SK-N-SH (cell line): ENCODE measurements around the gene CDH13. TPM values are rescaled to one million over a fixed set of nuclear protein-coding genes. Genes with fewer than 3 reads are reported as not detected.

Experiments
- CTCF ChIA-PET: fragments of 300-600, 350-600 bp; formaldehyde crosslinking; extraction: SDS; loops from one replicate; lab custom pipeline; 2021; lab: Yijun Ruan, JAX
- POLR2A ChIA-PET: fragments of 350-600 bp; sonication (Branson Sonifier 250); formaldehyde crosslinking; extraction: SDS; loops from one replicate; lab custom pipeline; 2020; ENCODE audit warnings: antibody characterized with exemption, inconsistent platforms; lab: Yijun Ruan, JAX
- DNase-seq: peaks from one replicate; pipeline ENCODE4 v3.0.0; 2012
- H2AFZ ChIP-seq: fragments of 200-600 bp; sonication (generic); 2 replicates; pipeline ENCODE4 v1.8.1; 2016; ENCODE audit warnings: antibody characterized with exemption, mild to moderate bottlenecking, low read depth
- H3F3A ChIP-seq: fragments of 200-600 bp; sonication (generic); replicated peaks from 2 replicates; pipeline ENCODE3; 2016; ENCODE audit warnings: antibody characterized with exemption, mild to moderate bottlenecking; ENCODE audit not compliant: insufficient read depth
- H3K27ac ChIP-seq, 2 experiments: fragments of 200-500 bp in 1 of 2; fragments of 200-600 bp in 1 of 2; sonication (Bioruptor generic) in 1 of 2; sonication (generic), shearing (Covaris generic) in 1 of 2; 2 replicates each; pipeline versions ENCODE4 v1.5.1 to v1.6.1; 2014 to 2016; ENCODE audit warnings: low read depth in 2 of 2, inconsistent platforms in 1 of 2, low read length in 1 of 2, mild to moderate bottlenecking in 1 of 2, mixed read lengths in 1 of 2
- H3K27me3 ChIP-seq: fragments of 200-600 bp; sonication (generic), shearing (Covaris generic); 2 replicates; pipeline ENCODE4 v1.6.1; 2016; ENCODE audit warnings: mixed run types; ENCODE audit not compliant: insufficient read depth
- H3K36me3 ChIP-seq, 2 experiments: fragments of 200-500 bp in 1 of 2; fragments of 200-600 bp in 1 of 2; sonication (Bioruptor generic) in 1 of 2; sonication (generic) in 1 of 2; replicated peaks in 1 of 2; 2 replicates each; pipeline versions ENCODE3 to v1.5.1; 2014 to 2016; ENCODE audit warnings: low read length in 1 of 2, mild to moderate bottlenecking in 1 of 2; ENCODE audit not compliant: insufficient read depth in 2 of 2, control insufficient read depth in 1 of 2
- H3K4me1 ChIP-seq, 2 experiments: fragments of 200-500 bp in 1 of 2; fragments of 200-600 bp in 1 of 2; sonication (Bioruptor generic) in 1 of 2; sonication (generic), shearing (Covaris generic) in 1 of 2; 2 replicates each; pipeline versions ENCODE4 v1.5.1 to v1.6.1; 2014 to 2016; ENCODE audit warnings: low read depth in 1 of 2, low read length in 1 of 2, mixed run types in 1 of 2; ENCODE audit not compliant: insufficient read depth in 2 of 2, control insufficient read depth in 1 of 2
- H3K4me2 ChIP-seq: fragments of 200-600 bp; sonication (generic), shearing (Covaris generic); 2 replicates; pipeline ENCODE4 v1.6.1; 2017; ENCODE audit warnings: mixed run types
- H3K4me3 ChIP-seq, 2 experiments: fragments of 200-500 bp in 1 of 2; fragments of 200-600 bp in 1 of 2; sonication (Bioruptor generic) in 1 of 2; sonication (generic), shearing (Covaris generic) in 1 of 2; 2 replicates each; pipeline versions ENCODE4 v1.5.1 to v1.8.1; 2014 to 2016; ENCODE audit warnings: low read depth in 2 of 2, inconsistent platforms in 1 of 2, low read length in 1 of 2, mild to moderate bottlenecking in 1 of 2, mixed read lengths in 1 of 2, moderate library complexity in 1 of 2
- H3K79me2 ChIP-seq: fragments of 200-600 bp; sonication (generic); 2 replicates; pipeline ENCODE4 v1.8.1; 2017; ENCODE audit warnings: mild to moderate bottlenecking; ENCODE audit not compliant: insufficient read depth
- H3K9ac ChIP-seq: fragments of 200-600 bp; sonication (generic); 2 replicates; pipeline ENCODE4 v1.6.1; 2017; ENCODE audit warnings: mixed run types
- H3K9me2 ChIP-seq: fragments of 200-600 bp; sonication (generic); 2 replicates; pipeline ENCODE4 v1.6.1; 2017; ENCODE audit warnings: mixed run types
- H3K9me3 ChIP-seq: fragments of 200-600 bp; sonication (generic); 2 replicates; pipeline ENCODE4 v1.6.1; 2017; ENCODE audit warnings: mixed run types, mild to moderate bottlenecking, moderate library complexity
- H4K20me1 ChIP-seq: fragments of 200-600 bp; sonication (generic); 2 replicates; pipeline ENCODE4 v1.6.1; 2017; ENCODE audit warnings: mild to moderate bottlenecking, mixed run types; ENCODE audit not compliant: insufficient read depth
- ELF1 ChIP-seq: IDR thresholded peaks from 2 replicates; pipeline ENCODE4 v1.4.0; 2012
- EZH2phosphoT487 ChIP-seq: fragments of 200-600 bp; sonication (generic); IDR thresholded peaks from 2 replicates; pipeline ENCODE4 v1.6.1; 2017; ENCODE audit warnings: low read depth, mixed run types, mild to moderate bottlenecking, antibody characterized with exemption, moderate library complexity, borderline replicate concordance
- FOSL2 ChIP-seq: IDR thresholded peaks from 2 replicates; pipeline ENCODE4 v1.4.0; 2012; ENCODE audit warnings: low read depth, mild to moderate bottlenecking, moderate library complexity, borderline replicate concordance
- NFIC ChIP-seq: IDR thresholded peaks from 2 replicates; pipeline ENCODE4 v1.4.0; 2012; ENCODE audit warnings: borderline replicate concordance
- POLR2AphosphoS5 ChIP-seq: IDR thresholded peaks from 2 replicates; pipeline ENCODE4 v1.6.1; 2012; ENCODE audit warnings: low read depth, low read length
- RAD21 ChIP-seq: IDR thresholded peaks from 2 replicates; pipeline ENCODE4 v1.6.1; 2012; ENCODE audit warnings: mild to moderate bottlenecking, low read length
- RCOR1 ChIP-seq: fragments of 150-350 bp; IDR thresholded peaks from 2 replicates; pipeline ENCODE4 v1.6.1; 2017; ENCODE audit warnings: antibody characterized with exemption, low read length
- RFX5 ChIP-seq: IDR thresholded peaks from 2 replicates; pipeline ENCODE4 v1.6.1; 2012; ENCODE audit warnings: mild to moderate bottlenecking, improper control_type of control experiment, low read length
- RXRA ChIP-seq: IDR thresholded peaks from 2 replicates; pipeline ENCODE4 v1.4.0; 2012; ENCODE audit warnings: low read depth, mild to moderate bottlenecking, borderline replicate concordance
- SMC3 ChIP-seq: IDR thresholded peaks from 2 replicates; pipeline ENCODE4 v1.6.1; 2012; ENCODE audit warnings: low read depth, low read length, improper control_type of control experiment
- TAF1 ChIP-seq: IDR thresholded peaks from 2 replicates; pipeline ENCODE4 v1.6.1; 2012; ENCODE audit warnings: low read depth, mild to moderate bottlenecking, low read length, moderate library complexity, borderline replicate concordance
- TEAD4 ChIP-seq: IDR thresholded peaks from 2 replicates; pipeline ENCODE4 v1.4.0; 2012; ENCODE audit warnings: mild to moderate bottlenecking, borderline replicate concordance; ENCODE audit not compliant: insufficient read depth
- YY1 ChIP-seq: IDR thresholded peaks from 2 replicates; pipeline ENCODE4 v1.4.0; 2012; ENCODE audit warnings: low read depth, mild to moderate bottlenecking
- whole genome bisulfite sequencing: methylation state at CpG from one replicate; pipeline ENCODE4 v1.1.6; 2017; ENCODE audit warnings: low lambda C conversion rate; 5-methylcytosine and 5-hydroxymethylcytosine counted together
- polyA plus RNA-seq, 3 experiments: library from polyadenylated mRNA; depleted of rRNA; stranded (reverse); fragments of >200 nt; gene quantifications; 2 replicates each; pipeline ENCODE4 v1.2.3, GENCODE V29; 2012
- TF ChIP-seq, protein P1 (sequence below): IDR thresholded peaks from 2 replicates; pipeline ENCODE4 v1.4.0; 2012; ENCODE audit warnings: low read depth, borderline replicate concordance
- TF ChIP-seq, protein P2 (sequence below): IDR thresholded peaks from 2 replicates; pipeline ENCODE4; 2012
- TF ChIP-seq, protein P3 (sequence below): fragments of 200-600 bp; sonication (generic); IDR thresholded peaks from 2 replicates; pipeline ENCODE4 v1.6.1; 2017; ENCODE audit warnings: antibody characterized with exemption, mild to moderate bottlenecking, moderate library complexity
- TF ChIP-seq, protein P4 (sequence below): IDR thresholded peaks from 2 replicates; pipeline ENCODE4 v1.4.0; 2012; ENCODE audit warnings: low read depth, borderline replicate concordance
- TF ChIP-seq, protein P5 (sequence below): fragments of 150-350 bp; IDR thresholded peaks from 2 replicates; pipeline ENCODE4 v1.6.1; 2017; ENCODE audit warnings: antibody characterized with exemption, low read length, low read depth, borderline replicate concordance

Gene CDH13
- polyA plus RNA-seq, 1 of the 3 experiments (the other 2 are of a cell fraction), result 93.0 TPM

DNA sequence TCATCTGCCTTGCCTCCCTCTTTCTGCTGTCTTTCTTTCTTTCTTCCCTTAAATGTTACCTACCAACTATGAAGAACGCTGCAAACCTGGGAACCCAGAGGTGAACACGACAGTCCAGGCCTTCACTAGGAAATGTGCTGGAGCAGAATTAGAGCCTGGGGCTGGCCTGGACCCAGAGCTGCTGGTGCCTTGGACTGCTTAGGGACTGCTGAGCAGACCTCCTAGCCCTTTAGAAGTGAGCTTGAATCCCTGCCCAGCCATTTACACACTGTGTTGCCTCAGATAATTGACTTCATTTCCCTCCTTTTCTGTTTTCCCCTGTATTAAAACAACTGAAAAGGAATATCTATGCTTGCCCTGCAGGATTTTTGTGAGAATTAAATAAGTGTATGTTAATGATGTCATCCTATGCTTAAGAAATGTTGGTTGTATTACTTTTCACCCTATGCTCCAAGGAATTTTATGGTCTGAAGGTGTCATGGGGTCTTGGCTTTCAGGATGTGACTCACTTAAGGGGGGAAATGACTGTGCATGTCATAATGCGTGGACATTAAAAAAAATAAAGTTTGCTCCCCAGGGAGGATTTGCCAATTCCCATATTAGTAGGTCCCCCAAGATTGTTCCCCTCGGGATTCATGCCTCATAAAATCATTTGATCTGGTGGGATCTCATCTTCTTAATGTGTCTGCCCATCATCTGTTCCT lies 11.5 kb downstream of the CDH13 start (continued):
- TF ChIP-seq, protein P1, sequence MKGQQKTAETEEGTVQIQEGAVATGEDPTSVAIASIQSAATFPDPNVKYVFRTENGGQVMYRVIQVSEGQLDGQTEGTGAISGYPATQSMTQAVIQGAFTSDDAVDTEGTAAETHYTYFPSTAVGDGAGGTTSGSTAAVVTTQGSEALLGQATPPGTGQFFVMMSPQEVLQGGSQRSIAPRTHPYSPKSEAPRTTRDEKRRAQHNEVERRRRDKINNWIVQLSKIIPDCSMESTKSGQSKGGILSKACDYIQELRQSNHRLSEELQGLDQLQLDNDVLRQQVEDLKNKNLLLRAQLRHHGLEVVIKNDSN, result no peak
- TF ChIP-seq RAD21, result no peak
- TF ChIP-seq, protein P2, sequence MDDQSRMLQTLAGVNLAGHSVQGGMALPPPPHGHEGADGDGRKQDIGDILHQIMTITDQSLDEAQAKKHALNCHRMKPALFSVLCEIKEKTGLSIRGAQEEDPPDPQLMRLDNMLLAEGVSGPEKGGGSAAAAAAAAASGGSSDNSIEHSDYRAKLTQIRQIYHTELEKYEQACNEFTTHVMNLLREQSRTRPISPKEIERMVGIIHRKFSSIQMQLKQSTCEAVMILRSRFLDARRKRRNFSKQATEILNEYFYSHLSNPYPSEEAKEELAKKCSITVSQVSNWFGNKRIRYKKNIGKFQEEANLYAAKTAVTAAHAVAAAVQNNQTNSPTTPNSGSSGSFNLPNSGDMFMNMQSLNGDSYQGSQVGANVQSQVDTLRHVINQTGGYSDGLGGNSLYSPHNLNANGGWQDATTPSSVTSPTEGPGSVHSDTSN, result no peak
- TF ChIP-seq POLR2AphosphoS5, result no peak
- TF ChIP-seq TEAD4, result no peak
- TF ChIP-seq RCOR1, result no peak
- TF ChIP-seq YY1, result no peak
- TF ChIP-seq RFX5, result no peak

DNA sequence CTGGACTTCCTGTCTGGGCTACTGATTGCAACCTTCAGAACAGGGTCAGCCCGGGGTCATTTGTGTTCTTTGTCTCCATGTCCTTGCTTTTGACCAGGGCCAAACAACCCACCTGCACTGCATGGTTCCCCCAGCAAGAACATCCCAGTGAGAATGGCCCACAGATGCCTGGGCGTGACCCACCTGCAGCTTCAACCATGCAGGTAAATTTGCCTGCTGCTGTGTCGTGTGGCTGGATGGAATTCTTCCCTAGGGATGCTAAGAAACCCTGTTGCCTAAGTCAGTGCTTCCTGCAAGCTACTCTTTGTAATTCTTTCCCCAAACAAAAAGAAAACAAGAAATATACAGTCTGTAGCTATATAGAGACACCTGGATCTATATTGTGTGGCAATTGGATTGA lies 12.5 kb downstream of the CDH13 start:
- Histone ChIP-seq H3K4me3 (no peak overlapping the region), H3K9me2 (no peaks in the 10 kb centered on the region), H3F3A (peaks cover 19% of the 10 kb centered on the region), H4K20me1 (no peaks in the 10 kb centered on the region), H3K9ac (no peak overlapping the region), H3K4me2 (0 out of 2 replicates have a peak overlapping the region, but pooled peaks have one; percentile 55), H3K27me3 (no peaks in the 10 kb centered on the region), H2AFZ (no peak overlapping the region), H3K79me2 (peaks cover 81% of the 10 kb centered on the region), H3K27ac (peak overlapping the region in 1 of 2 experiments; percentile 89; a peak in 2 of 4 replicates), H3K36me3 (no peaks in the 10 kb centered on the region), H3K9me3 (no peaks in the 10 kb centered on the region), H3K4me1 (peaks cover 0 to 24% of the 10 kb centered on the region in 2 experiments; a peak in 2 of 4 replicates)
- TF ChIP-seq, protein P3, sequence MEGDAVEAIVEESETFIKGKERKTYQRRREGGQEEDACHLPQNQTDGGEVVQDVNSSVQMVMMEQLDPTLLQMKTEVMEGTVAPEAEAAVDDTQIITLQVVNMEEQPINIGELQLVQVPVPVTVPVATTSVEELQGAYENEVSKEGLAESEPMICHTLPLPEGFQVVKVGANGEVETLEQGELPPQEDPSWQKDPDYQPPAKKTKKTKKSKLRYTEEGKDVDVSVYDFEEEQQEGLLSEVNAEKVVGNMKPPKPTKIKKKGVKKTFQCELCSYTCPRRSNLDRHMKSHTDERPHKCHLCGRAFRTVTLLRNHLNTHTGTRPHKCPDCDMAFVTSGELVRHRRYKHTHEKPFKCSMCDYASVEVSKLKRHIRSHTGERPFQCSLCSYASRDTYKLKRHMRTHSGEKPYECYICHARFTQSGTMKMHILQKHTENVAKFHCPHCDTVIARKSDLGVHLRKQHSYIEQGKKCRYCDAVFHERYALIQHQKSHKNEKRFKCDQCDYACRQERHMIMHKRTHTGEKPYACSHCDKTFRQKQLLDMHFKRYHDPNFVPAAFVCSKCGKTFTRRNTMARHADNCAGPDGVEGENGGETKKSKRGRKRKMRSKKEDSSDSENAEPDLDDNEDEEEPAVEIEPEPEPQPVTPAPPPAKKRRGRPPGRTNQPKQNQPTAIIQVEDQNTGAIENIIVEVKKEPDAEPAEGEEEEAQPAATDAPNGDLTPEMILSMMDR, result no peak
- TF ChIP-seq RAD21 (no peak), SMC3 (no peak), RXRA (no peak), ELF1 (no peak), EZH2phosphoT487 (no peak), FOSL2 (no peak), NFIC (no peak), TAF1 (no peak), TEAD4 (no peak)
- TF ChIP-seq, protein P4, sequence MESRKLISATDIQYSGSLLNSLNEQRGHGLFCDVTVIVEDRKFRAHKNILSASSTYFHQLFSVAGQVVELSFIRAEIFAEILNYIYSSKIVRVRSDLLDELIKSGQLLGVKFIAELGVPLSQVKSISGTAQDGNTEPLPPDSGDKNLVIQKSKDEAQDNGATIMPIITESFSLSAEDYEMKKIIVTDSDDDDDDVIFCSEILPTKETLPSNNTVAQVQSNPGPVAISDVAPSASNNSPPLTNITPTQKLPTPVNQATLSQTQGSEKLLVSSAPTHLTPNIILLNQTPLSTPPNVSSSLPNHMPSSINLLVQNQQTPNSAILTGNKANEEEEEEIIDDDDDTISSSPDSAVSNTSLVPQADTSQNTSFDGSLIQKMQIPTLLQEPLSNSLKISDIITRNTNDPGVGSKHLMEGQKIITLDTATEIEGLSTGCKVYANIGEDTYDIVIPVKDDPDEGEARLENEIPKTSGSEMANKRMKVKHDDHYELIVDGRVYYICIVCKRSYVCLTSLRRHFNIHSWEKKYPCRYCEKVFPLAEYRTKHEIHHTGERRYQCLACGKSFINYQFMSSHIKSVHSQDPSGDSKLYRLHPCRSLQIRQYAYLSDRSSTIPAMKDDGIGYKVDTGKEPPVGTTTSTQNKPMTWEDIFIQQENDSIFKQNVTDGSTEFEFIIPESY, result no peak
- TF ChIP-seq, protein P5, sequence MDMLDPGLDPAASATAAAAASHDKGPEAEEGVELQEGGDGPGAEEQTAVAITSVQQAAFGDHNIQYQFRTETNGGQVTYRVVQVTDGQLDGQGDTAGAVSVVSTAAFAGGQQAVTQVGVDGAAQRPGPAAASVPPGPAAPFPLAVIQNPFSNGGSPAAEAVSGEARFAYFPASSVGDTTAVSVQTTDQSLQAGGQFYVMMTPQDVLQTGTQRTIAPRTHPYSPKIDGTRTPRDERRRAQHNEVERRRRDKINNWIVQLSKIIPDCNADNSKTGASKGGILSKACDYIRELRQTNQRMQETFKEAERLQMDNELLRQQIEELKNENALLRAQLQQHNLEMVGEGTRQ, result no peak
- no peak for DNase-seq
- CTCF ChIA-PET, result interaction anchor here (0.6 to 2.8 kb wide), 10 partner anchors 9 to 376 kb away, joined by 3 to 24 read pairs (median 3); no protein-coding TSS in a partner anchor
- WGBS, result 59% methylated on average over 3 of the region's 3 CpGs
- POLR2A ChIA-PET, result no interaction called here
